ENCODE measurements around the gene FCER1G.

The FCER1G gene

GRCh38 chr1:161215076-161215475 lies at the start of gene FCER1G:
TSS of gene FCER1G (plus strand) at chr1:161215295. CDS start at chr1:161215322, 27 bp downstream.
- DNase-seq, result no peak

DNA sequence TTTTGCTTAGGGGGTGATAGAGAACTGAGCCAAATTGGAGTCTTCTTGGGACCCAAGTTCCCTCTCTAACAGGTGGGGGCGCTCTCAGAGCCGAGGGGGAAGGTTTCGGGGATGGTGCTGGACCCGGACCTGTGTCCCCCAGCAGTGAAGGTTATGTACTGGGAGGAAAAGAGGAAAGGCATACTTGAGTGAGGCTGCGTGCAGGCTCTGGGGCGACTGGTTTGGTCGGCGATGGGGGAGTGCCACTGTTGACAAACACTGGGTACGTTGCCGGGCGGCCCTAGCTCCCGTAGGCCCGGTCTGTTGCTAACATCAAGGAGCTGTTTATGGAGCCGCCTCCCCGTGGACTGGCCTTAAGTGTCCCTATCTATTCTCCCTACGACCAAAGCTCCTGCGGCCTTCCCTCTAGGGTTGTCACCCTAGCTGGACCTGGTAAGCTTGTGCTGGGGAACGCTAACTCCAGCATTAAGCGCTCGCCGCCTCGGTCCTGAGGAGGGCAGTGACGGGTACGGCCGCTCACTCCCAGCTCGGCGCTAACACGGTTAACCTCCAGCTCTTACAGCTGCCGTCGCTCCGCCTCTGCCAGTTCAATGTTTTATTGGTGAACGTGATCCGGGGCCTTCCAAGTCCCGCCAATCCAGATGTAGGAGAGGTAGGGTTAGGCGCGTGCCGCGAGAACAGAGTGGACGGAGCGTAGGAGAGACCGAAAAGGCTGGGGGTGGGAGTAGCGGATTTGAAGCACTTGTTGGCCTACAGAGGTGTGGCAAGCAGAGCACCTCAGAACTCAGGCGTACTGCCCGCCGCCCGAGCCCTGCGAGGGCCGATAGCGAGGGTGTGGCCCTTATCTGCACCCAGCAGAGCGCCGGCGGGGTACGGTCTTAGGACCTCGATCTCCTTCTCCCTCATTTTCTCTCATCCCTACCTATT lies 49.1 kb upstream of the FCER1G start, which contains the start of gene PPOX:
Gene PPOX, plus strand, starts transcription at position 685 of the 927 bp plus-strand sequence. CDS start 422 bp downstream, outside the sequence.
- peak; percentile 98 for DNase-seq

DNA sequence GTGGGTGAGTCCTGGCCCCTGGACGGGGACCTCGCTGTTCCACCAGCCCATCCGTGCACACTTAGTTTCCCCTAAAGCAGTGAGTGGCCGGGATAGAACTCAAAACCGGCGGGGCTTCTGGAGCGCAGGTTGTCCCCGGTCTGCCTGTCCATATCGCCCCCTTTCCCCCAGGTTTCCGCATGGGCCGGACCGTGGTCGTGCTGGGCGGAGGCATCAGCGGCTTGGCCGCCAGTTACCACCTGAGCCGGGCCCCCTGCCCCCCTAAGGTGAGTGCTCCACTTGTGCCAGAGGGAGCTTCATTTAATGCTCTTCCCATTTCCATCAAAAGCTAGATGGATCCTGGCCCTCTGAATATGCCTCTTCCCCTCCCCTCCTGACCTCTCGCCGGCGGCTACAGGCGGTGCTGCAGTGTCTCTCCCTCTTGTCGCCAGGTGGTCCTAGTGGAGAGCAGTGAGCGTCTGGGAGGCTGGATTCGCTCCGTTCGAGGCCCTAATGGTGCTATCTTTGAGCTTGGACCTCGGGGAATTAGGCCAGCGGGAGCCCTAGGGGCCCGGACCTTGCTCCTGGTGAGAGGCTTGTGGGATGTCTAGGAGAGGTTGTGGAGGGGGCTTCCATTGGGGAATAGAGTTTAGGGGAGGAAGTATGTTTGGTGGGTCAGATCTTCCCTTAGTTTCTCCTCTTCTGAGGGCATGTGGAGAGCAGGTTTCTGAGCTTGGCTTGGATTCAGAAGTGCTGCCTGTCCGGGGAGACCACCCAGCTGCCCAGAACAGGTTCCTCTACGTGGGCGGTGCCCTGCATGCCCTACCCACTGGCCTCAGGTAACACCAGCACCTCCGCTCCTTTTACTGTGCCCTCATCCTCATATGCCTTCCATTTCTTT lies 48.2 kb upstream of the FCER1G start:
- DNase-seq, result no peak

DNA sequence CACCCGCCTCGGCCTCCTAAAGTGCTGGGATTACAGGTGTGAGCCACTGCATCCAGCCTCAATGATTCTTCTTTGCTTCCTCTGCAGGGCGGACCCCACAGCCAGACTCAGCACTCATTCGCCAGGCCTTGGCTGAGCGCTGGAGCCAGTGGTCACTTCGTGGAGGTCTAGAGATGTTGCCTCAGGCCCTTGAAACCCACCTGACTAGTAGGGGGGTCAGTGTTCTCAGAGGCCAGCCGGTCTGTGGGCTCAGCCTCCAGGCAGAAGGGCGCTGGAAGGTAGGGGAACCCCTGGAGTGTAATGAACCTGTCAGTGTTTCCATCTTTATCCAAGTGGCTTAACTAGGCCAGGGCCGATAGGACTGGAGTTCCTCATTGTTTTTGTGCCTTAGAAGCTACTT lies 46.2 kb upstream of the FCER1G start:
- no peak for DNase-seq

GRCh38 chr1:161171191-161171590 lies 43.9 kb upstream of the FCER1G start:
- no peak for DNase-seq

DNA sequence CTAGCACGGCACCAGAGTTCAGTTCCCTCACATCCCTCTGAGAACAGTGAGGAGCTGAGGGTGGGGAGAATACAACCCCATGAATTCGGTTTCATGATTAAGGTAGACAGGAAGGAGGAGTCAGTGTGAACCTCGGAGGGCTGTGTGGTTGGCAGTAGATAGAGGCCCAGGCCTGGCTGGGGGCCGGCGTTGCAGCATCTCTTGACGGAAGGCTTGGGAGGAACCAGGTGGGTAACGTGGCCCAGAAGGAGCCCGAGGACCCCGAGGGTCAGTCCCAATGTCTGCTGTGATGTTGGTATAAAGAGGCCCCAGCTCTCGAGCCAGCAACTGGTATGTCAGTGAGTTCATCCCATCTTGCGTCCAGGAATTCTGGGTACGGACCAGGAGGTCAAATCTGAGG lies 43.4 kb upstream of the FCER1G start:
- DNase-seq, result no peak

DNA sequence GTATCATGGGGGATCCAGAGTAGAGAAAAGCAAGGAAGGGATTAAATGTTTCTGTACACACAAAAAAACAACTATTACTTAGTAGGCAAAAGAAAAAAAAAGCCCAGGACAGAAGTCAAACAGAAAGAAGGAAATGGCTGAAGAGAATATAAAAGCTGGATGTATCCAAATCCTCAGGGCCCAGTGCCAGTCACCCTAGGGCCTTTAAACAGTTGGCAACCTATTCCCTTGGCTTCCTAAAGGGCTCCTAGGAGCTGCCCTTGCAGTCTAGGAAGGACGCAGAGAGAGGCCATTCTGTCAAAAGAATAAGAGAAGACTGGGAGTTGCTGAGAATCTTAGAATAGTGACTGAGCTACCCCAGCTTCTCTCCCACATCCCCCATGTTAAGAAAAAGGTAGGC lies 42.7 kb upstream of the FCER1G start:
- DNase-seq, result no peak

GRCh38 chr1:161172776-161173376 lies 42.2 kb upstream of the FCER1G start:
- DNase-seq, result no peak

GRCh38 chr1:161173711-161174110 lies 41.4 kb upstream of the FCER1G start:
- peak; percentile 2 for DNase-seq

DNA sequence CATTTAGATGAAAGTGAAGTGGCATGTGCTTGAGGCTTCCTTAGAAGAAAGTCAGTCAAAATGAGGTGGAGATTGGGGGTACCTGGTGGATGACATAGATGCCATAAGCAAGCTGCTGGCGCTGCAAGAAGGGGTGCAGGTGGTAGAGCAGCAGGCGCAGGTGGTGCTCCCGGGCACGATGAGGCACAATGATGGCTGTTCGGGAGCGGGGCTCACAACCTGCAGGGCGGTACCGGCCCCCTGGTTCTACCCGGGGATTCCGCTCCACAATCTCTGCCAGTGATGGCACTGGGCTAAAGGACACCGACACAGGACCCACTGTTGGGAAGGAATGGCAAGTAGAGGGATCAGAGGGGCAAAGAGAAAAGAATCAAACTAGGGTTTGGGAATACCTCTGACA lies 40.2 kb upstream of the FCER1G start:
- DNase-seq, result no peak

DNA sequence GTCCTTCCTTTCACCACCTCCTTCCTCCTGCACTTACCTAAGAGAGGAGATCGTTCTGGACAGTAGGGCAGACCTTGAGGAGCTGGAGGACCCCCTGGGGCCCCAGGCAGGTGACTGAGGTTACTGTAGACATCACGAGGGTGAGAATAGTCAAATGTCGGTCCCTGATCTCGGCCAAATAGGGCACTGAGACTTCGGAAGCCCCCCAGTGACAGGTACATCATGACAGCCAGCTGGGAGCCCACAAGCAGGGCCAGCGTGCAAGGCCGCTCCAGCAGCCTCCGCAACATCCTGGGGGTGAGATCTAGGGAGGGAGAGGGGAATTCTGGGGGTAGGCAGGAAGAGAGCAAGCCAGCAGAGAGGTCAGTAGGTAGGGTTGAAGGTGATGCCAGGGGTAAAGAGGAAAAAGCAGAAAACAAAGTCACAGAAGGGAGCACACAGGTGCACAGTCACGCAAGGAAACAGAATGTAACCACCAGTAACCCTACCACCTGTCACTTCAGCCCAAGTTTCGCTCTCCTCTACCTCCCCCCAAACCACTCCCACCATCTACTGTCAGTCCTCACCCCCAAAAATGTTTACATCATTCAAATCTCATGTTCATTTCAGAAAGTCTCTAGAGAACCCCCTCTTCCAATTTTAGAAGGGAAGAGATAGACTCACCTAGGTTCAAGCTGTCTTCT lies 39.2 kb upstream of the FCER1G start:
- DNase-seq, result no peak

DNA sequence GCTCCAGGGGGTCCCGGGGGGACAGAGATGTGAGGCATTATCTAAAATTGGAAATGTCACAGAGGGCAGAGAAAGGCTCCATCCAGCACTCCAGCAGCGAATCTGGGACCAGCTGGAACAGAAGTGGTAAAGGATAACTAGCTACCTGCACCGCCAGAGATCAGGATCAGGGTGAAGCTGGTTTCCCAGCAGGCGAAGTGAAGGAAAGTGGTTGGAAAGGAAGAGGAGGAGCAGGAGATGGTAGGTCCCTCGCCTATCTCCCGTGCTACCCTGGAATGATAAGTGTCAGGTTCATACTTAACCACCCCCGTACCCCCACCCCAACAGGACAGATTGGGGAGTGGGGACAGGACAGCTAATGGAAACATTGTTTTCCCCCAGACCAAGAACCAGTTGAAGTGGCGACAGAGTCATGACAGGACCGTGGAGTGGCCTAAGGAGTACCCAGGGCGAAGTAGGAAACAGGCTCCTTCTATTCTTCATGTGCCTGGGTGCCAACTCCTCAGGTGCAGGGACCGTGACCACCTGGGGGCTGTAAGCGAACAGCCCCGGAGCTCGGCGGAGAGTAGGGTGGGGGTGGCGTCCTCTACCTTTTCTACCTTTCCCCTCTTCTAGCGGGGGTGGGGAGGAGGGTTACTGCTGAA lies 38.5 kb upstream of the FCER1G start:
- no peak for DNase-seq

- peak; percentile 94 for DNase-seq
Observed at GRCh38 chr1:161177112-161177935, 37.8 kb upstream of the FCER1G start, which contains the start of gene B4GALT3. TSS of gene B4GALT3 (minus strand) at chr1:161177507. CDS start at chr1:161176060, 1,447 bp downstream.

- DNase-seq, result no peak
Observed at GRCh38 chr1:161177936-161178244, 37.2 kb upstream of the FCER1G start.

- DNase-seq, result peak; percentile 6
Observed at GRCh38 chr1:161179698-161180097, 35.4 kb upstream of the FCER1G start.

DNA sequence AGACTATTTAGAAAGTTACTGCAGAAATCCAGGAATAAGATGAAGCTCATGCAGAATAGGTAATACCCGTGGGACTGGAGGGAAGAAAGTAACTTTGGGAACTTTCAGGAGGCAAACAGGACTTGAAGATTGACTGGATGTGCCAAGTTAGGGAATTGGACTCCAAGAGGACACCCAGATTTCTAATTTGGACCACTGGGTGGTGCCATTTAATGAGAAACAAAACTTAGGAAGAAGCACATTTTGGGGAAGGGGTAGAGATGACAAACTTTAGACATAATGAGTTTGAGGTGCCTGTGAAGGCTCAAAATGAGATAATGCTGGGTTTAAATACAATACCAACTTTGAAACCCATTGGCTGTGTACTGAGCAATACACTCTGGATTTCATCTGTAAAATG lies 34.5 kb upstream of the FCER1G start:
- peak; percentile 8 for DNase-seq

DNA sequence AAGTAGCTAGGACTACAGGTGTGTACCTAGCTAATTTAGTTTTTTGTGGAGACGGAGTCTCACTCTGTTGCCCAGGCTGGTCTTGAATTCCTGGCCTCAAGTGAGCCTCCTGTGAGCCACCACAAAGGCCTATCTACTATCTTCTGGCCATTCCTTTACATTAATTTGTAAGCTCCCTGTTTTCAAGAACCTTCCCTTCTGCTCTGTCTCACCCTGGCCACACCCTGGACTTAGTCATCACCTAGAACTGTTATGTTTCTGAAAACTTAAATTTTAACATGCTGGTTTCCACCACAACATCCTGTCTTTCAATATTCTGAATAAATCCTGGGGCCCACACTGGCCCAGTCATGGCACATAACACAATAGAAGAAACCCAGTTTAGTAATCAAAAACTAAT lies 32.9 kb upstream of the FCER1G start:
- DNase-seq, result peak; percentile 4

DNA sequence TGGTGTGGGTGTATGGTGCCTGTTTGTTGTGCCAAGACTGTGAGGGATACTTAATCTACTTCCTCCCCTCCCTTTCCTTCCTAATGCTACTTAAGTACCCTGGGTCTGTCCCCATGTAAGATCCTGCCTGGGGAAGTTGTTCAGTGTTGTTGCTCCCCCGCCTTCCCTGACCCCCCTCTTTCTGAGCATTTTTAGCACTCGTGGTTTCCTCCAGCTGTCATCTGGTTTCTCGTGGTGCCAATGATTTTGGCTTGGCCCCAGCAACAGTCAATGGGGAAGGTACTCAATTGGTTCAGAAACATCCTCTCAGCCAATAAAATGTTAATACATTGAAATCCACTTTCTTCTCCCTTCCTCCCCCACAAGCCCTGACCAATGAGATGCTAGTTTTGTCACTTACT lies 29.8 kb upstream of the FCER1G start:
- peak; percentile 69 for DNase-seq

DNA sequence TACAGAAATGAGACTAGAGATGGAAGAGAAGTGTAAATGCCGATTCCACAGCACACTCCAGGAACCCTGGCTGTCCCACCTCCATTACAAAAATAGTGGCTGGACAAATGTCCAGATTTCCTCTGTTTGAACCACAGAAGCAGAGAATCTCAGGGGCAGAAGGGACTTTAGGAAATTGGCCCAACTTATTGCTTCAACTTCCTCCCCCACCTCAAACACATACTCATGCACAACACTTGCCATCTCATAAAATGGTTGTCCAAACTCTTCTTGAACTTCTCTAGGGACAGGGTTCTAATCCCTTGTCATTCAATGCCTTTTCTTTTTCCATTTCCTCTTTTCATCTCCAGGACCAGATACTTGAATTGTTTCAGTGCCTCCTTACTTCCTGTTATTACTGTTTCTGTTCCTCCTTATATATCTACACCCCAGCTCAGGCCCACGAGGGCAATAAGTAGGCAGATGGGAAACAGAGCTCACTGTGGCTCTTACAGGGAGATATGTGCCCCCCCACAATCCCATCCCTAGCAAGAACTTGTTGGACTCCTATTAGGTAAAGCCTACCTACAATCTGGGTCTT lies 29.3 kb upstream of the FCER1G start:
- DNase-seq, result peak; percentile 23

DNA sequence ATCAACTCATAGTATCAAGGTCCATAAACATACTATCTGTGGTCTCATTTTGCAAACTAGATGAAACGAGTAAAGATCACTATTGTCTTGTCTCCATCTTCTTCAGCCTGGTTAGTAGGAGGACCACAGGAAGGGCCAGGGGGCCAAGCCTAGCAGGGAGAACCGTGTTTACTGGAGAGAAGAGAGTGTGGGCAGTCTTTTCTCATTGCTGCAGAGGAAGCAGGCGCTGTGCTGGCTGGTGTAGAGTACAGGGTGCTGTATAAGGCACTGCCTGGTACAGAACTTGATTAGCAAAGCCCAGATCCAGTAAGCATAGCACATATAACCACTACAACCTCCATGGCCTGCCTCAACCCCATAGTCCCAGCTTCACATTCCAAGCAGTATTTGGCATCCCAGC lies 27.8 kb upstream of the FCER1G start:
- no peak for DNase-seq

DNA sequence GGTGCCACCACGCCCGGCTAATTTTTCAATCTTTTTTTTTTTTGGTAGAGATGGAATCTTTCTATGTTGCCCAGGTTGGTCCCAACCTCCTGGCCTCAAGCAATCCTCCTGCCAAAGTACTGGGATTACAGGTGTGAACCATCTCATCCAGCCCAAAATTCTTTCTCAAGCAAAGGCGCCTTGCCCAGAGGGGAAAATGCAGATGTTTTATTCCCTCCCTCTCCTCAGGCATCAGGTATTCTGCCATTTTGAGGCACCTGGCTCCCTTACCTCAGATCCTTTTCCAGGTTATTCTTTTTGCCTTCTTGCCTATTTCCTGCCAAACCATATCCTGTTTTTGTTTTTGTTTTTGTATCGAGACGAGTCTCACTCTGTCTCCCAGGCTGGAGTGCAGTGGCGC lies 26.7 kb upstream of the FCER1G start:
- no peak for DNase-seq

Measured in left hindlimb (tissue), 1 donor.